GM15510 (cell line): Measurements from ENCODE around the gene TJP1.

Source experiments
- POLR2A ChIP-seq: IDR thresholded peaks from 3 replicates; pipeline ENCODE4 v1.6.1; 2011; ENCODE audit warnings: borderline replicate concordance; ENCODE audit not compliant: insufficient read length; ENCODE audit errors: extremely low read depth

Gene TJP1

GRCh38 chr15:29693225-29693624, 129.0 kb downstream of the TJP1 start:
- no peak for TF ChIP-seq POLR2A

GRCh38 chr15:29692527-29692926, 129.7 kb downstream of the TJP1 start:
- TF ChIP-seq POLR2A = no peak

- TF ChIP-seq POLR2A = no peak
Observed at GRCh38 chr15:29690765-29691475, 131.3 kb downstream of the TJP1 start.

GRCh38 chr15:29689287-29689986, 132.8 kb downstream of the TJP1 start:
- no peak for TF ChIP-seq POLR2A

GRCh38 chr15:29688506-29689286, 133.6 kb downstream of the TJP1 start:
- no peak for TF ChIP-seq POLR2A

DNA sequence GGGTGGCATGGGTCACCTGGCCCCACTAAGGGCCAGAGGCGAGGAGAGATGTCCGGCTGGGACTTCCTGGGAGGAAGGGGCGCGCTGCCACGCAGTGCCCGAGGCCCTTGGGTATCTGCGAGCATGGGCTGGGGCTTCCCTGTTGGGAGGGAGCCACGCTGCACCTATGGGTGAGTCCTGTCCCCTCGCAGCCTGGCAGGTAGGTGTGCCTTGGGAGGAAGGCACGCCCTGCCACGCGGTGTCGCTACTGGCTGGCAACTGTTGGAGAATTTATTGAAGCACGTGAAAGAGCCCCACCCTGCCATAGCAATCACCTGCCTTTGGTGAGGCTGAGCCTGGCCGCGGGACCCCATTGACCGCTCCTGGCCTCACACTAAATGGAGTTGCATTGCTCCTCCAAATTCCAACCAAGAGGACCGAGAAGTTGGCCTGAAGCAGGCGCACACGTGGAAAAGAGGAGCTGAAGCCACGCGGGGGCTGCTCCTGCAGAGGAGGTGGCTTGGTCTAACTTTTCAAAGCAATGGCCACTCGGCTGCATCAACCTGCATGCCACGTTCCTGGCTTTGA, 134.2 kb downstream of the TJP1 start:
- no peak for TF ChIP-seq POLR2A

DNA sequence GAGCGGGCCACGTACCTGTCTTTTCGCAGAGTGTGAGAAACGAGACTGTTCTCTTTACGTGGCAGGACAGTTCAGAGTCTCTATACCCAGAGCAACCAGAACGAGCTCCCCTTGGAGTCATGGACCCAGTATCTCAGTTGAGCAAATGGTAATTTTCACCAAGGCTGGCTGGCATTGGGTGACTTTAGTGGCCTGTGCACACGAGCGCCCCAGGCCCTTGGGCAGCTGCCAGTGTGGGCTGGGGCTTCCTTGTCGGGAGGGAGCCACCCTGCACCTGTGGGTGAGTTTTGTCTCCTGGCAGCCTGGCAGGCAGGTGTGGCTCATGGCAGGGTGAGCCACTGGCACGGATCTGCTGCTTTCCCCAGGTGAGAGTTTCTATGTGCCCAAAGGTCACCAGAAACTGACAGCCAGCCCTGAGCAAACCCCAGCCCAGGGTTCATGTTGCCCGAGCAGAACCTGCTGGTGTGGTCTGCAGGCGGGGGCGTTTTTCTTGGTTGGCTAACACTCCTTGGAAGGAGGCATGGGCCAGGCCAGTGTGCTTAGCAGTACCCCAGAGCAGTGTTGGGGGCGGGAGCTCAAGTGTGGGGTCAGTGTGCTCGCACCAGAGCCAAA, 135.0 kb downstream of the TJP1 start:
- no peak for TF ChIP-seq POLR2A

DNA sequence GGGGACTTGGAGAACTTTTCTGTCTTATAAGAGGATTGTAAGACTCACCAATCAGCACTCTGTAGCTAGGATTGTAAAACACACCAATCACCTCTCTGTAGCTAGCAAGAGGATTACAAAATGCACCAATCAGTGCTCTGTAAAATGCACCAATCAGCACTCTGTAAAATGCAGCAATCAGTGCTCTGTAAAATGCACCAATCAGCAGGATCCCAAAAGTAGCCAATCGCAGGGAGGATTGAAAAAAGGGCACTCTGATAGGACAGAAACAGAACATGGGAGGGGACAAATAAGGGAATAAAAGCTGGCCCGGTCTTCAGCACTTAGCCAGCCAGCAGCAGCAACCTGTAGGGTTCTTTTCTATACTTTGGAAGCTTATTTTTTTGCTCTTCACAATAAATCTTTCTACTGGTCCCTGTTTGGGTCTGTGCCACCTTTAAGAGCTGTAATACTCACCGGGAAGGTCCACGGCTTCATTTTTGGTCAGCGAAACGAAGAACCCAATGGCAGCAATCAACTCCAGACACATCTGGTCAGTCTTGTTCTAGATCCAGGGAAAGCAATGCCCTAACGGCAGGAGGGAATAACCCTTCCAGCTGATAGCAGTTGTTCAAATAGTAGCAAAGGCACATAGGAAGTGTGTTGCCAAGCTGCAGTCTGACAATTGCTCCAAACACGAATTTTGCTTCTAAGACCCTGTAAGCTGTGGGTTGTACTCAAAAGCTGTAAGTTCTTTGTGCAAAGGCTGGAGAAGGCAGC, 135.6 kb downstream of the TJP1 start:
- no peak for TF ChIP-seq POLR2A

DNA sequence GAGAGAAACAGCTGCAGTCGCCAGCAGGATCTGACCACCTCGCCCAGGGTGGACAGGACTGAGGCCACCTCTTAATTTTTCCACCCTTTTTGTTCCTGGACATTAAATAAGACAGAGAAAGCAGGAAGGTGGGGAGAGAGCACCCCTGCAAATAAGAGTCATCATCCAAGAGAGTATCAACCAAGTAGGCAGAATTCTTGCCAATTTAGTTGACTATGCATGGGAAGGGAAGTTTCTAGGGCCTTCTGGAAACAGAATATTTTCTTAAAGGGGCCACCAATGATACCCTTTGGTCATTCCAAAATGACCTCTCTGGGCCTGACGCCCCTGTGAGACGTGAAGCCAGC, 136.2 kb downstream of the TJP1 start:
- no peak for TF ChIP-seq POLR2A

DNA sequence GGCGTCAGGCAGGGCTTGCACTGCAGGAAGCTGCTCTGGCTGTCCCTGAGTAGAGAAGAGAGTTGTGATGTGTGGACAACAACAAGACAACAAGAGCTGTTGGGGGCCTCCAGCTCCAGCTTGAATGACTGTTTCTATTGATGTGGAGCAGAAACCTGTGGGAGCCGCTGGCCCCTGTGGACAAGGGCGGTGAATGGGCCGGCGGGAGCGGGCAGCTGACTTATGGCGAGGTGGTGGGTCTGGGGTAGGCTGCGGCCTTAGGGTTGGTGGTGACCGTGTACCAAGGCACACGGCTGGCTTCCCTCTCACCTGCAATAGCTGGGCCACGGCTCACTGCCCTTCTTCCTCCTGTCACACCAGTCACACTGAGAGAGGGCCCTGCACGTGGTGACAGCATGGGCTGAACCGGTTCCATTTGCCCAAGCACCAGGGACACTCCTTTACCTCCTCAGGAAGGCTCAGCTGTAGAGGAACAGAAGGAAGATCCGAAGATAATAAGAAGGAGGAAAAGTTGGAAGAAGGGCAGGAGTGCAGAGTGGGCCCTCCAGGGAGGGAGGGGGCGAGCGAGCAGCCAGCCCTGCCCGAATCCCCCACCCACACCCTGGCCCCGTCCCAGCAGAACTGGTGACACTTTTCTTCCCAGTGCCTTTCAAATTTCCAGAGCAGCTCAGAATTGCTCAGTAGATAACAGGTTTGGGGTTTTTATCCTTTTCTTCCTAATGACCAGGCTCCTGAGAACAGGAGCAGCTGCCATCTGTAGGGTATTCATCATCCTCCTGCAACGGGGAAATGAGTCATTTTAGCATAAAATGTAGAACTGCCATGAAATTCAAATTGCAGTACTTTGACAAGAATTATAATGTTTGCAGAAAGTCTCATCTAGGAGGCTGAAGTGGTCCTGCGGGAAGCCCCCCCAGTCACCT, 136.9 kb downstream of the TJP1 start:
- no peak for TF ChIP-seq POLR2A

DNA sequence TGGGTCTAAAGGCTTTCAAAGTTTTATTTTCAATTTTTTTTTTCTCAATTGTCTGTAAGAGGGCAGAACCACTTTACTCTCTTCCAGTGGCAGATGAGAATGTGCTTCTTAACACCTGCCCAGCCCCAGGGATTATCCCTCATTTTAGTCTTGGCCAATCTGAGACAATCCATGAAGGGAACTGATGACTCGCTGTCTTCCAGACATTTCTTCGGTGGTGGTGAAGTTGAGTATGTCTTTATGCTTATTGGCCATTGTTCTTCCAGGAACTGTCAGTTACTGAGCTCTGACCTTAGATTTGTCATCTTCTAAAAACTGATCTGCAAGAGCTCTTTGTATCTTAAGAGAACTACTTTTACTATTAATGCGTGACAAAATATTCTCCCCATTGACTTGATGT, 139.5 kb downstream of the TJP1 start:
- TF ChIP-seq POLR2A = no peak

DNA sequence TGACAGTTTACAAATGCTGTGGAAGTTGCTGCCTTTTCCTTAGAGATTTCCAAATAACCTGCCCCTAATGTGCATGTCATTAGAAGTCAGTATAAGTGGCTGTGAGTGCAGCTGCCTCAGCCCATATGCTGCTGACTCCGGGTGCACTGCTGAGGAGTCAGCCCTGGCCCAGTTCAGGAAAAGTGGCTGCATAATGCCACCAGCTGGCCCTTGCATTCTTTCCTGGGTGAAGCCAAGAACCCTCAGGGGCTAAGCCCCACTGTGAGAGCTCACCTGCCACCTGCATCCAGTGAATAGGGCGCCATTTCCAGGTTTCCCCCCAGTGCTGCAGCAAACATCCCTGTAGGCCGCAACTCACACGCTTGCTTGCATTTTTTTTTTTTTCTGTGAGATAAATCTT, 139.9 kb downstream of the TJP1 start:
- no peak for TF ChIP-seq POLR2A

GRCh38 chr15:29681946-29682345, 140.3 kb downstream of the TJP1 start:
- TF ChIP-seq POLR2A = no peak
